Endothelial cell (in vitro differentiated cells): ENCODE measurements around the gene LRRN2. TPM values are rescaled to one million over a fixed set of nuclear protein-coding genes. Genes with fewer than 3 reads are reported as not detected.

Source experiments
- DNase-seq: peaks from one replicate; pipeline ENCODE4 v3.0.0; 2021; ENCODE audit warnings: low spot score
- H3K27ac Mint-ChIP-seq: one replicate; pipeline ENCODE4 v1.8.0; 2021; ENCODE audit warnings: mixed read lengths, inconsistent platforms; ENCODE audit not compliant: unreplicated experiment
- H3K27me3 Mint-ChIP-seq: one replicate; pipeline ENCODE4 v1.8.0; 2021; ENCODE audit warnings: mild to moderate bottlenecking, moderate library complexity, mixed read lengths, inconsistent platforms; ENCODE audit not compliant: unreplicated experiment
- H3K36me3 Mint-ChIP-seq: one replicate; pipeline ENCODE4 v1.8.0; 2021; ENCODE audit warnings: mild to moderate bottlenecking, low read depth, mixed read lengths, inconsistent platforms; ENCODE audit not compliant: unreplicated experiment
- H3K4me1 Mint-ChIP-seq: one replicate; pipeline ENCODE4 v1.8.0; 2021; ENCODE audit warnings: mild to moderate bottlenecking, mixed read lengths, inconsistent platforms; ENCODE audit not compliant: unreplicated experiment
- H3K4me3 Mint-ChIP-seq: one replicate; pipeline ENCODE4 v1.8.0; 2021; ENCODE audit warnings: mild to moderate bottlenecking, mixed read lengths, inconsistent platforms; ENCODE audit not compliant: unreplicated experiment
- H3K9me3 Mint-ChIP-seq: one replicate; pipeline ENCODE4 v1.8.0; 2021; ENCODE audit warnings: mixed read lengths, inconsistent platforms; ENCODE audit not compliant: unreplicated experiment
- CTCF ChIP-seq: fragments of 200-600 bp; sonication (generic); IDR thresholded peaks from one replicate; pipeline ENCODE4 v1.5.0; 2021; ENCODE audit warnings: antibody characterized with exemption; ENCODE audit not compliant: unreplicated experiment
- total RNA-seq: library from RNA; stranded (reverse); fragmentation: NEBNext Ultra II Directional; extraction: Animal tissue kit (Norgen Biotek cat#: 25700); gene quantifications from one replicate; pipeline ENCODE4 v1.2.1, GENCODE V29; 2021; ENCODE audit not compliant: unreplicated experiment

Gene LRRN2
- total RNA-seq, 1 donor from 2014 or later: 71.1 TPM

- Mint-ChIP-seq H3K9me3 (no peaks in the 10 kb centered on the region), H3K4me1 (peaks cover 84% of the 10 kb centered on the region), H3K27me3 (peaks cover 26% of the 10 kb centered on the region), H3K36me3 (peaks cover 7% of the 10 kb centered on the region), H3K4me3 (no peak overlapping the region), H3K27ac (no peak overlapping the region)
- no peak for DNase-seq
- no peak for TF ChIP-seq CTCF
These were observed 23.5 kb upstream of the LRRN2 start for GRCh38 chr1:204709021-204709420.

- peaks cover 7% of the 10 kb centered on the region for H3K36me3 Mint-ChIP-seq
- peaks cover 68% of the 10 kb centered on the region for H3K4me1 Mint-ChIP-seq
- TF ChIP-seq CTCF: no peak
- H3K9me3 Mint-ChIP-seq: no peaks in the 10 kb centered on the region
- peak; percentile 29 for DNase-seq
- H3K27ac Mint-ChIP-seq: peak overlapping the region; percentile 99
- no peak overlapping the region for H3K4me3 Mint-ChIP-seq
- H3K27me3 Mint-ChIP-seq: peaks cover 21% of the 10 kb centered on the region
These were observed 21.4 kb upstream of the LRRN2 start for GRCh38 chr1:204706838-204707509.

GRCh38 chr1:204705888-204706837 lies 20.6 kb upstream of the LRRN2 start:
- Mint-ChIP-seq H3K9me3 (no peaks in the 10 kb centered on the region), H3K4me3 (peak overlapping the region; percentile 47), H3K27me3 (peaks cover 24% of the 10 kb centered on the region), H3K36me3 (peaks cover 7% of the 10 kb centered on the region), H3K4me1 (peaks cover 64% of the 10 kb centered on the region), H3K27ac (peak overlapping the region; percentile 99)
- no peak for DNase-seq
- TF ChIP-seq CTCF: no peak

GRCh38 chr1:204705493-204705811 lies 19.9 kb upstream of the LRRN2 start:
- Mint-ChIP-seq H3K4me3 (no peak overlapping the region), H3K27ac (peak overlapping the region; percentile 99), H3K27me3 (peaks cover 24% of the 10 kb centered on the region)

More at GRCh38 chr1:204705493-204705811, 19.9 kb upstream of the LRRN2 start:
- DNase-seq: no peak
- Mint-ChIP-seq H3K9me3 (no peaks in the 10 kb centered on the region), H3K36me3 (peaks cover 7% of the 10 kb centered on the region), H3K4me1 (peaks cover 57% of the 10 kb centered on the region)
- no peak for TF ChIP-seq CTCF
